HG03558 (cell line): ENCODE measurements around the gene CYP4Z1.
"Not testable (repeated sequence)": the region's sequence is repeated elsewhere in the genome, so short reads cannot be mapped to it uniquely, and the experiment has no call there.

ENCODE experiments used
- ATAC-seq: cut with Tn5 transposase; IDR thresholded peaks from one replicate; pipeline ENCODE4 v1.9.1; 2021; ENCODE audit warnings: moderate number of reproducible peaks; ENCODE audit not compliant: unreplicated experiment; ENCODE audit errors: extremely low read depth

The CYP4Z1 gene, protein sequence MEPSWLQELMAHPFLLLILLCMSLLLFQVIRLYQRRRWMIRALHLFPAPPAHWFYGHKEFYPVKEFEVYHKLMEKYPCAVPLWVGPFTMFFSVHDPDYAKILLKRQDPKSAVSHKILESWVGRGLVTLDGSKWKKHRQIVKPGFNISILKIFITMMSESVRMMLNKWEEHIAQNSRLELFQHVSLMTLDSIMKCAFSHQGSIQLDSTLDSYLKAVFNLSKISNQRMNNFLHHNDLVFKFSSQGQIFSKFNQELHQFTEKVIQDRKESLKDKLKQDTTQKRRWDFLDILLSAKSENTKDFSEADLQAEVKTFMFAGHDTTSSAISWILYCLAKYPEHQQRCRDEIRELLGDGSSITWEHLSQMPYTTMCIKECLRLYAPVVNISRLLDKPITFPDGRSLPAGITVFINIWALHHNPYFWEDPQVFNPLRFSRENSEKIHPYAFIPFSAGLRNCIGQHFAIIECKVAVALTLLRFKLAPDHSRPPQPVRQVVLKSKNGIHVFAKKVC

DNA sequence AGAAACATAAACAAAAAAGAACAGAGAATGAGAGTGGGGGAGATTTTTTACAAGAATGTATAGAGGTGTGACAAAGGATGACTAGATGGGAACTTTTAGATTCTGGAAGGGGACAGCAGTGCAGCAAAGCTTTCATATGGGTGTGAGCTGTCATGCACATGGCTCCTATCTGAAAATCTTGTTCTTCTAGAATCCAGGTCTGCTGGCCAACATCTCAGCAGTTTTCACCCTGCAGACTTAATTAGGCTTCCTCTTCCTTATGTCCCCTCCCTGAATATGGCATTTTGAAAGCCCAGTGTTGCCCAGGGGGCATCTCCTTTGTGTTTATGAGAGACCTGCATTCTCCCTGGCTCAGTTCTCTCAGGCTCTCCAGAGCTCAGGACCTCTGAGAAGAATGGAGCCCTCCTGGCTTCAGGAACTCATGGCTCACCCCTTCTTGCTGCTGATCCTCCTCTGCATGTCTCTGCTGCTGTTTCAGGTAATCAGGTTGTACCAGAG lies at the start of gene CYP4Z1:
Gene CYP4Z1, plus strand, starts transcription at position 135 of the 498 bp plus-strand sequence. Its CDS starts 260 bp downstream, at position 395.
- no peak for ATAC-seq

DNA sequence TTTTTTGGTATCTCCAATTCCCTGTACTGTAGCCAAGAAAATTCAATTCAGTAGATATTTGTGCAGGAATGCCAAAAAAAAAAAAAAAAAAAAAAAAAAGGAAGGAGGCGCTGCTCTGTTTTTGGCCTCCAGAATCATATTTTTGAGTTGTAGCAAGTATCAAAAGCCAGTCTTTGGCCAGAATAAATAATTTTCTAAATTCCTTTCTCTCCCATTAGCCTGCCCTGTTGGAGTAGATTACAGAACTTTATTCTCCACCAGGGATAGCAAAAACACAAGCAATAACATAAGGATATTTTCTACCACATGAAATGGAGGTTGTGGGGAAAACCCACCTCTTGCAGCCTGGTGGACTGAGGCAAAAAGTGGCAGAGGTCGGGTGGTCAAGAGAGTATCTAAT lies 46.0 kb upstream of the CYP4Z1 start:
- ATAC-seq = no peak

DNA sequence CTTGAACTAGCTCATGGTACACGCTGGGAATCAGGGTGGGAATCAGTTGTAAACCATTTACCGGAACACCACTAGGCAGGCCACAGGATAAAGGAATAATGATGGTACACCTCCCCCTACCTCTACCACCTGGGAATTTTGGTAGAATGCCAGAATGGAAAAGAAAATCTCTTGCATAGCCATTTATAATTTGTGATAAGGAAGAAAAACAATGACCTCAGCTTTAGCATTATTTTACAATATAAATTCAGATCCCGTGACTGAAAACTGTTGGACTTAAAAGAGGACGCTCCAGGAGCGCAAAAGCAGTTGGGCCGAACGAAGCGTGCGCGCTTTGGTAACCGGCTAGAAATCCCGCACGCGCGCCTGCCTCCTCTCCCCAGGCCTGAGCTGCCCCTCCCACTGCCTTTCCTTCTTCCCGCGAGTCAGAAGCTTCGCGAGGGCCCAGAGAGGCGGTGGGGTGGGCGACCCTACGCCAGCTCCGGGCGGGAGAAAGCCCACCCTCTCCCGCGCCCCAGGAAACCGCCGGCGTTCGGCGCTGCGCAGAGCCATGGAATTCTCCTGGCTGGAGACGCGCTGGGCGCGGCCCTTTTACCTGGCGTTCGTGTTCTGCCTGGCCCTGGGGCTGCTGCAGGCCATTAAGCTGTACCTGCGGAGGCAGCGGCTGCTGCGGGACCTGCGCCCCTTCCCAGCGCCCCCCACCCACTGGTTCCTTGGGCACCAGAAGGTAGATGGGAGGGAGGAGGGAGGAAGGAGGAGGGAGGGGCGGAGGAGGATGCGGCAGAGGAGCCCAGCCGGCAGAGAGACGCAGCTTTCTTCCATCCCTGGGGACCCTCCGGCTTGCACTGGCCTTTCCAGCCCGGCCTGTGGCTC lies 43.5 kb upstream of the CYP4Z1 start, which contains the start of gene CYP4X1:
Gene CYP4X1, plus strand, starts transcription at position 402 of the 873 bp plus-strand sequence. Its CDS starts 149 bp downstream, at position 551.
- ATAC-seq = no peak

DNA sequence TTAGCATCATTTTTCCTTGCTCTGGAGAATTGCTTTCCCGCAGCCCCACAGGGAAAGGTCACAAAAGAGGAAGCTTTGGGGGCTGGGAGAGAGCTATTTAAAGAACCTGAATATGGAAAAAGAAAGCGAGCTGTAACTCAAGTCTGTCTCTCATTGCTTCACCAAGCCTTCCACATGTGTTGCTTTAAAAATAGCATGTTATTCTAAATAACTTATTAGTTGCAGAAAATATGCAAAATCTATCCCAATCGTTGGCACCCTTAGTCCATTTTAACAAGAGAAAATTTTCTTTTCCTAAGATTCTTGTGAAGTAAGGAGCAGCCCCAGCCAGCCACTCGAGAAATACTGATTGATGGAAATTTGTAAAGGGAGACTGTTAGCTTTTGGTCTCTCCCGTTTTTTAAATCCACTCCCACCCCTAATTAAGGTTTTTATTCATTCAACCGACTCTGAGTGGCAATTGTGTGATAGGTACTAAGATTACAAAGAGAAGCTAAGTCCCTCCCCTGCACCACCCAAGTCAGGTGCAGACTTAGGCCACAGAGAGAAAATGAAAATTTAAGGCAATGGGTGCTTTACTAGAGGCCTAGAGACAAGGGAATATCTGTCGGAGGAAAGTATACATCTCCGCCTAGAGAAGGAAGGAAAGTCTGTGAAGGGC lies 42.8 kb upstream of the CYP4Z1 start:
- ATAC-seq = no peak

DNA sequence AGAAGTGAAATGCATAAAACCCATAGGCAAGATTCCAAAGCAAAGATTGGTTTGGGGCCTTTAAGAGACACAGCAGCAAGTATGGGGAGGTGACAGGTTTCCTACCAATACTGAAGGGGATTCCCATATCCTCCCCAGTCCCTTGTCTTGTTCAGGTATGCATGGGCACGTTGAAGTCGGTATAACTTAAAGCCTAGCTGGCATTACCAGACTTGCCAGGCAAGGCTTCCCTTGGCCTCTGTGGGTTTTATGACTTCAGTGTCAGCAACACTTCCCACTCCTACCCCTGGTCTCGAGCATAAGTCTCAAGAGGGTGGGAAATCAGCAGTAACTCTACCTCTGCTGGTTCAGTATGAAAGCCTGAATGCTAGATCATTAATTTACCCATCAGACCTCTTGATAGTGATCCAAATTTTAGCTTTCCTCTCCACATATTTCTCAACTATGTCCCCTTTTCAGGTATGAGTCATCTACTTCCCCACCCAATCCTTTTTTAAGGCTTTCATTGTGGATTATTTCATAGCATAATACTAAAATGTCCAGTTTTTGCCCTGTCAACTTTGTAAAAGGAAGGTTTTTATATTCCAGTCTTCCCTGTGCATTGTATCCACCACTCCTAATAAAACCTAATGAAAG lies 36.7 kb upstream of the CYP4Z1 start:
- no peak for ATAC-seq

DNA sequence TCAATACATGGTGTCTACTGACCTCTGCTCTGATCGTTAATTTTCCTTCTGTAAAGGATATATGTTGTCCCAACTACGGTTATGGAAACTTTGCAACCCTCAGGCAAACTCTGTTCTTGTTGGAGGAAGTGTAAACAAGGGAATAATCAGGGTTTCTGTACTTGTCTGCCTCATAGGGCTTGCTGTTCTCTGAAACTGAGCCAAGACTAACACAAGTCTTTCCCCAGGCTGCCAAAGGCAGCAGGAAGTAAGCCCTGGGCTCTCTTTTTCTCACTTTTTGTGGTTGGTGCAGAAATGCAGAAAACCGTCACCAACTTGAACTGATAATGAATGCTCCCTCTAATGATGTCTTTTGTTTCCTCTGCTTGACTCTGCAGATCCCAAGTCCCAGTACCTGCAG lies 36.0 kb upstream of the CYP4Z1 start:
- ATAC-seq = no peak

DNA sequence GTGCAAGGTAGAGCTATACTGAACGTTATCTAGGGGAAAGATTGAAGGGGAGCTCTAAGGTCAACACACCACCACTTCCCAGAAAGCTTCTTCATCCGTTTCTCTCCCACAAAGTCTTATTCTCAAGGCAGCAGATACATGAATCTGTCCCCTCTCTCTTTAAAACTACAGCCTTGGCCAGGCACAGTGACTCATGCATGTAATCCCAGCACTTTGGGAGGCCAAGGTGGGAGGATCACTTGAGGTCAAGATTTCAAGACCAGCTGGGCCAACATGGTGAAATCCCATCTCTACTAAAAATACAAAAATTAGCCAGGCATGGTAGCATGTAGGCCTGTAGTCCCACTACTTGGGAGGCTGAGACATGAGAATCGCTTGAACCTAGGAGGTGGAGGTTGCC lies 35.4 kb upstream of the CYP4Z1 start:
- ATAC-seq = no peak

DNA sequence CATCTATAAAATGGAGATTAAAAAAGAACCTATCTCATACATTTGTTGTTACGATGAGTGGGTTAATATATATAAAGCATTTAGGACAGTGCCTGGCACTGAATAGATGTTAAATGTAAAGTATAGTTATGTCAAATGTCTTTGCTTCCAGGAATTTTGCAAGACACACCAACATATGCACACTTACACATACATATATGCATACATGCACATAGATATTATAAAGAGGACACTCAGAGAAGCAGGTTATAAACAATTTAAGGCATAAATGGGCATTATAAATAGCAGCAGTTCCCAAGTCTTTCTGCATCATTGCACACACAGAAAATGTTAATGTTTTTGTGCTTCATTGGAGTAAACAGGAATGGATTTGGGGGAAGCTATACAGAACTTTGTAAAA lies 30.3 kb upstream of the CYP4Z1 start:
- ATAC-seq = no peak

DNA sequence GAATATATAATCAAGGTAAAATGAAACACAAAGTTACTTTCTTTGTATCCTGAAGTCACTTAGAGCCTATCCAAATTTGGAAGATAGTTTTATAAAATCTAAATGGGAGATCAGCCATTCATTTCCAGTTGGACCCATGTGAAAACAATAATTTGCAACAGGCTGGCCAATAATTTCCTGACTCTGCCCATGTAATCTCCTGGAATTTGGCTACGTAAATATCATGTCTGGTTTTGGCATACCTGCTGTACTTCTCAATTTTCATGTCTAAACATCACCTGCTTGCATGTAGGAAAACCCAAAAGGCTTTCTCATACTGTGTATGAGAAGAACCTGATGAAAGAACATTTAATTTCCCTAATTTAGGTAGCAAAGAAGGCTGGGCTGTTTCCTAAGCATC lies 7.7 kb upstream of the CYP4Z1 start:
- no peak for ATAC-seq

DNA sequence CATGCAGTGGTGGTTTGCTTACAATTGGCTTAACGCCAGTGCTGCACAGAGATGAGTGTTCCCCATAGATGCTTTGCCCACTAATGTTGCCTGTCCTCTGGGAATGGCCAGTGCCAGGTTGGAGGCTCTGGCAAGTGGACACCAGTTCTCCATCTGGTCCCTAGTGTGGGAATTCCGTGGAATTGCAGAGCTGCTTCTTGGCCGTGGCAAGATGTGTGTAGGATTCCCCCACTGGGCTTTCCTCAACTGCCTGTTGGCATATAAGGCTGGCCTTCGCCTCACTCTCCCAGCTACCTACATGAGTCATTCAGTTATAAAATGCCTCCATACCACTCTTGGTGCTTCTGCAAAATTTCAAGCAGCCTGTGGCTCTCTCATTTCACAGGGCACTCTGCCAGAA lies 2.0 kb downstream of the CYP4Z1 start:
- not testable (repeated sequence) for ATAC-seq

DNA sequence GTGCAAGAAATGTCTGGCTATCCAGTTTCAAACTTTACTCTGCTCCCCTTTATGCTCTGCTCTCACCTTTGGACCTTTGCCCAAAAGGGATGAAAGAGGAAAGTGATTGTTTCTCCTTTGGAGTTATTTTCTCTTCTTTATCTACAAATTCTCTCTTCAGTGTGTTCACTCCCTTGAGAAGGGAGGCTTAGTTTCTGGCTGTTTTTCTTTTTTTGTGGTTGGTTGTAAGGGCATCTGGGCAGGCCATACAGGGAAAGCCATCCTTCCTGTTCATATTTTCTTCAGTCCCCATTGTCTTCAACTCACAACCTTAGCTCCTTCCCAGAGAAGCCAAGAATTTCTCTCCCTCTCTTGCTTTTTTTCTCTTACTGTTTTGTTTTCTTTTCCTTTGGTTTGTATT lies 2.5 kb downstream of the CYP4Z1 start:
- not testable (repeated sequence) for ATAC-seq

DNA sequence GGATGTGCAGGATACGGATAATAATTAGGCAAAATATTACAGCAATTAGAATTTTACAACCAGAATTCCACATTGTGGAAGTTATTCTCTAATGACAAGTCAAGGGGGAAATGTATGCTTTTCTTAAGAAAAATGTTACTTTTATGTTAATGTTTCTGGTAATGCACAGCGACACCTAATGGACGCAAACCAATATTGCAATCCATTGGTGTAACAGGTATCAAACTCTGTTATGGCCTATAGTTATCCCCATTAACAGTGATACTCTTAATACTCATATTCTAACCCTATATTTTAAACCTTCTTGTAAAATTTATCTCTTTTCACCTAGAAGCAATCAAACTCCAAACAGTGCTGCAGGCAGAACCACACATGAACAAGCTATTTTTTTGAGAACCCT lies 22.3 kb downstream of the CYP4Z1 start:
- ATAC-seq = not testable (repeated sequence)

DNA sequence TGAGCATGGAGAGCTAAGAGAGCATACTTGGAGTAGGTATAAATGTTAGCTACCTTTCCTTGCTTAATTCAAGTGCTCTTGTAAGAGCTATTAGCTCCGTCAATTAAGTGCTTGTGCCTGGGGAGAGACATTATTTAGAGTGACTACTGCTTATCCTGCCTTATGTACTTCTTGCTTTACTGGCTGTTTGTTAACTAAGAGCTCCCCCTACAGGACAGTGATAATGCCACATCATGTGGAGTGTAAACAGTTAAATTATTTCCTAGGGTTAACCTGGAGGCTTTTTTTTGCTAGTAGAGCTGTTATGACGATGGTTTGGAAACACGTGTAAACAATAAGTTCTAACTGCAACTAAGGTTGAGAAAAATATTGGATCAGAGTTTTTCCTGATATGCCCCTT lies 24.4 kb downstream of the CYP4Z1 start:
- ATAC-seq = not testable (repeated sequence)

DNA sequence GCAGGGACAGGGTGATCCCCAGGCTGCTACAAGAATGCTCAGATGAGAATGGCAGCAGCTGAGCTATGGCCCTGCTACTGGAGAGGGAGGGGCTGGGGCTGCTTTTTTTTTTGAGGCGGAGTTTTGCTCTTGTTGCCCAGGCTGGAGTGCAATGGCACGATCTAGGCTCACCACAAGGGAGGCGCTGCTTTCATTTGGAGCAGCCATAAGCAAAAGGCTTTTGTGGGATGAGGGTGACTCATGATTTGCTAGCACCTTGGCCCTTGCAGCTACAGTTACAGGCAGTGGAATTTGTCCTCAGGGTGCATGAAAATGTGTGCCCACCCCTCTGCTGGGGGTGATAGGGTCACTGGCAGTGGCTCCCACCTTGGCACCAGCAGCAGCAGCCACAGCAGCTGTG lies 37.8 kb downstream of the CYP4Z1 start:
- no peak for ATAC-seq

DNA sequence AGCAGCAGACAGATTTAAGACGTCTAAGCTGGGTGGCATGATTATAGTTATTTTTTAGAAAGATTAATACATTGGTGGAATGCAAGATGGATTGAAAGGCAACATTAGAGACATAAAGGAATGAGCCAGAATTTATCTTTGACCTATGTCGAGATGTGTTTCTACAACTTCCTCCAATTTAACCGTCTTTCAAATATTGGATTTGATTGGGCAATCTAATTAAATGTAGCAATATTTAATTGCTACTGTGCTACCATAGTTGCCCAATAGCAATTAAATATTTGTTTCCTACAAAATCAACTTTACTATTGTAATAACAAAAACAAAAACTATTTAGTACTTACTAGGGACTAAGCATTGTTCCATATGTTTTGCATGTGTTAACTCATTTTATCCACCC lies 39.8 kb downstream of the CYP4Z1 start:
- ATAC-seq = no peak

DNA sequence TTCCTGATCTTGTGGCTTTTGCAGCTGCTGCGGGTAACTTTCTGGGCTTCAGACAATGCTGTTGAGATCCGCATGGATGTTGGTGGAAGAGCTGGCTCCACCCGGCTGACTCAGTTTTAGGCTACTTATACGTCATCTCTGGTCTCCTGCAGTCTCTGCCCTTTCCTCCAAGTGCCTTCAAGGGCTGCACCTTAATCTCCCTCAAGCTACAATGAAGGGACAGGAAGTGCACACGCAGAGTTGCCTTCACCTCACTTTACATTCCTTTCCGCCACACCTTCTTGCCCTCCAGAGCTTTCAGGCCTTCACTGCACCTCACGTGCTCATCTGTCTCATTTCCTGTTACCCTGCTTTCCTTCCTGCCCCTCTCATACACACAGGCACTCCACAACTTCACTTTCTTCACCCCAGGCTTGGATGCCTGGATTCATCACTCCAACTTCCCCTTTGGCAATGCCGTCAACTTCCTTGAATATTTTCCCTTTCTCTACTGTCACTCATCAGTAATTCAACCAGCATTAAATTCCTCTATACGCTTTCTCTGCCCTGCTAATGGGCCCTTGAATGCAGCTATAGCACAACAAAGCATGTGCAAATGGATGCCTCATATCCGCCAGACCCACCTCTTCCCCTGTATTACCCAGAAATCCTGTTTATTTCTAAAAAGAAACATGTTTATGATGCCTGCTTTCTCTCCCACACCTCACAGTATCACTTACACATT lies 41.0 kb downstream of the CYP4Z1 start:
- ATAC-seq = not testable (repeated sequence)

DNA sequence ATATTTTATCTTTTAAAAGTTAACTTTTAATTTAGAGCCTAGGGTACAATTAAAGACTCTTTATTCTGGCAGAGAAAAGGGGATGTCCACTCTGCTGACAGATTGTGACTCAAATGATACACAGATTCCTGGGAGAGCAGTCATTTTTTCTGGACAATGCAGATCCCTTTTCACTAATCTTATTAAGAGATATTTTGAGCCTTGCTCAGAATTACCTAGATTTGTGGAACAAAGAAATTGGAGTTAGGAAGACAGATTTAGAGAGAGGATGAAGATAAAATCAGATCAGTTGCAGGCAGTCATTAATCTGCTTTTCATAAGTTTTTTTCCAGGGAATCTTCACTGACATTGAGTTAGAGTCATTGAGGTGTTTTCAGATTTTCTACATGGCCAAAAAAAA lies 42.5 kb downstream of the CYP4Z1 start:
- not testable (repeated sequence) for ATAC-seq

DNA sequence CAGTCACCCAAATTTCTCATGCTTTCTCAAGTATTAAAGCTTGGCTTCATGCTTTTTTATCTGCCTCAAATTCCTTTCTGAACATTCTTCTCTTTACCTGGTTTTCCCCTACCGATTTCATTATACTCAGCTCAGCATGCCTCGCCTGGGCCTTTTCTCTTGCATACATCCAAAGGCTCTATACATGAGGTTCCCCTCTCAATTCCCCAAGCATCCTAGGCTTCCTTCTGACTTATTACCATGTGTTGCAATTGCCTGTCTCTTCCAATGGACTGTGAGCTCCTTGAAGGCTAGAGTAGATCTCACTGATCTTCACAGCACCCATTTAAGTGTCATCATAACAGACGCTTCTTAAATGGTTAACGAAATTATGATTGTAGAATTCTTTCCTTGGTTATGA lies 46.1 kb downstream of the CYP4Z1 start:
- no peak for ATAC-seq

DNA sequence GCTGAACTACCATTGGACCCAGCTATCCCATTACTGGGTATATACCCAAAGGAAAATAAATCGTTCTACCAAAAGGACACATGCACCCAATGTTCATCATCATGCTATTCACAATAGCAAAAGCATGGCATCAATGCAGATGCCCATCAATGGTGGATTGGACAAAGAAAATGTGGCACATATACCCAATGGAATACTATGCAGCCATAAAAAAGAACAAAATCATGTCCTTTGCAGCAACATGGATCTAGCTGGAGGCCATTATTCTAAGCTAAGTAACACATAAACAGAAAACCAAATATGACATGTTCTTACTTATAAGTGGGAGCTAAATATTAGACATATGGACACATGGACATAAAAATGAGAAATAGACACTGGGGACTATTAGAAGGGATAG lies 54.0 kb downstream of the CYP4Z1 start:
- ATAC-seq = not testable (repeated sequence)
